DMS153 (cell line): ENCODE results near the gene COPS3.

ENCODE experiments used
- DNase-seq: peaks from one replicate; lab custom pipeline; 2025; lab: John Stamatoyannopoulos, UW

COPS3 gene

DNA sequence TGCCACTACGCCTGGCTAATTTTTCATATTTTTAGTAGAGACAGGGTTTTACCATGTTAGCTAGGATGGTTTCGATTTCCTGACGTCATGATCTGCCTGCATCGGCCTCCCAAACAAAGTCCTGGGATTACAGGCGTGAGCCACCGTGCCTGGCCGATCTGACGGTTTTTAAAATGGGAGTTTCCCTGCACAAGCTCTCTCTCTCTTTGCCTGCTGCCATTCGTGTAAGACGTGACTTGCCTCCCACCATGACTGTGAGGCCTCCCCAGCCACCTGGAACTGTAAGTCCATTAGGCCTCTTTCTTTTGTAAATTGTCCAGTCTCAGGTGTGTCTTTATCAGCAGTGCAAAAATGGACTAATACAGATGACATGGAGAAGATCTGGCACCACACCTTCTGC is 39.4 kb downstream of the COPS3 start:
- DNase-seq, result no peak

DNA sequence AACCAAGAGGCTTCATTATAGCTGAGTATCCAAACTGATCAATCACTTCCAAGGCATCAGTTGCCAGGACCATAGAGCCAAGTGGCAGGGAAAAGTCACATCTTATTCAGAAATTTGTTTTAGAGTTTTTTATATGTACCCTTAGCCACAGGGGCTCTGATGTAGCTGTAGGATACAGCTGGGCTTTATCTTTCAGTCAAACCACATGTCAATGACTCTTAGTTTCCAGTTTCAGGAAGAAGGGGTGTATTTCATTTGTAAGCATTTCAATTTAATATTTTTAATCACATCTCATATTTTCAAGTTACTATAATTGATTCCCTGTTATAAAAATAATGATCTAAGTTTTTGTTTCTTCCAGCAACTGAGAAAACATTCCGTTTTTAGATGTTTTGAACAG is 41.2 kb downstream of the COPS3 start:
- DNase-seq, result no peak

DNA sequence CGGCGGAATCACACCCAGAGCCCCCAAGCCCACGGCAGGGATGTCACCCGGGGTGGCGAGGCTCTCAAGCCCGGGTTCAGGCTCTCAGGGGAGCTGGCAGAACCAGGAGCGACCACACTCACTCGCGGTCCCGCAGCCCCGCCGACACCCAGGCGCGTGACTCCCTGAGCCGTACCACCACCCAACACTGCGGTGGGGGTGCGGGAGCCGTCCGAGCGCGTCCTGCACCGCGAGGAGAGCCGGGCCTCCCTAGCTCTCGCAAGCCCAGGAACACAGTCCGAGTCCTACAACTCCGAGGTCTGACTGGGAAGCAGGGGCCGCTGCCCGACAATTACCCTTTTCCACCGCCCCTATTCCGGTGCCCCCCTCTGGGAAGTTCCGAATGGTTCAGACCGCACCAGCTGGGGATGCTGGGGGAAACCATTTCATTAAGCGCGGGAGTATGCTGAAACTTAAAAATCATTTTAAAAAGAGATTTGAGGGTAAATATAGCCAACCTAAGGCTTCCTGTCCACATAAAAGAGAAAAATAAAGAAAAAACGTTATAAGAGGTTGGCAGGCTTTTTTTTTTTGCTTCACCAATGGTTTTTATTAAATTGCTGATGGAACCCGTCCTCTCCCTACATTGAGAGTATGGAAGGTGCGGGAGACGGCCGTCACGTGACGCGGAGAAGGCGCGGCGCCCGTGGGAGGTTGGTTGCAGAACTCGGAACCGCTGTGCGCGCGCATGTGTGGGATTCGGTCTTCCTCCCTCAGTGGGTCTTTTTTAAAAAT is 43.8 kb downstream of the COPS3 start, which contains the start of gene FLCN:
Gene FLCN (minus strand): TSS at position 143 of the 774 bp plus-strand sequence. CDS start 9,031 bp downstream, outside the sequence.
- peak; percentile 59 for DNase-seq

DNA sequence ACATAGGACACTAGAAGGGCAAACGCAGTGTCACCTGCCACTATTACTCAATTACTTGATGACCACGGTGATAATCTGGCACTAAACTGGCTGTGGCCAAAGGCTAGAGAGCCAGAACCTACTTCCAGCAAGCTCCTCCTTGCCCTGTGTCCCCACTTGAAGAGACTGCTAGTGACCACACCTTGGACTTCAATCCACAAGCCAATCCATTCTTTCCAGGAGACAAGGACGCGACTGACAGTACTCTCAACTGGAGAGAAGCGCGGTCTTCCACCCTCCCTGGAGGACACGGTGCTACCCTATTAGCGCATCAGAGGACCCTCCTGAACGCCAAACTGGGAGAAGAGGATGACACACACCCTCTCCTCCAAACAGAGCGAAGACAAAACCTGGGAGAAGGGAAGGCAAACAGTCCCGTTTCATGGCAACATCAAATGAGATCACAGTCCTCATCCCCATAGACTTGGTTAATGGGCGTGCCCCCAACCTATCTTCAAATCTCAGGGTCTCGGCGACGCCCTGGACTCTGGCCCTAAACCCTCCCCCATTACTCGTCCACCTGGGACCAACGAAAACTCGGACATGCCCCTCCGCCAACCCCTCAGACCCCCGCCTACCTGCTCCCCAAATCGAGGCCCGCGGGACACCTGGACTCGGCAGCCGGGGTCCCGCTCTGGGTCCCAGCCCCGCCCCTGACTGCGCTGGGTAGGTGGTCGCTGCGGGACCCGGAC is 44.6 kb downstream of the COPS3 start:
- no peak for DNase-seq

DNA sequence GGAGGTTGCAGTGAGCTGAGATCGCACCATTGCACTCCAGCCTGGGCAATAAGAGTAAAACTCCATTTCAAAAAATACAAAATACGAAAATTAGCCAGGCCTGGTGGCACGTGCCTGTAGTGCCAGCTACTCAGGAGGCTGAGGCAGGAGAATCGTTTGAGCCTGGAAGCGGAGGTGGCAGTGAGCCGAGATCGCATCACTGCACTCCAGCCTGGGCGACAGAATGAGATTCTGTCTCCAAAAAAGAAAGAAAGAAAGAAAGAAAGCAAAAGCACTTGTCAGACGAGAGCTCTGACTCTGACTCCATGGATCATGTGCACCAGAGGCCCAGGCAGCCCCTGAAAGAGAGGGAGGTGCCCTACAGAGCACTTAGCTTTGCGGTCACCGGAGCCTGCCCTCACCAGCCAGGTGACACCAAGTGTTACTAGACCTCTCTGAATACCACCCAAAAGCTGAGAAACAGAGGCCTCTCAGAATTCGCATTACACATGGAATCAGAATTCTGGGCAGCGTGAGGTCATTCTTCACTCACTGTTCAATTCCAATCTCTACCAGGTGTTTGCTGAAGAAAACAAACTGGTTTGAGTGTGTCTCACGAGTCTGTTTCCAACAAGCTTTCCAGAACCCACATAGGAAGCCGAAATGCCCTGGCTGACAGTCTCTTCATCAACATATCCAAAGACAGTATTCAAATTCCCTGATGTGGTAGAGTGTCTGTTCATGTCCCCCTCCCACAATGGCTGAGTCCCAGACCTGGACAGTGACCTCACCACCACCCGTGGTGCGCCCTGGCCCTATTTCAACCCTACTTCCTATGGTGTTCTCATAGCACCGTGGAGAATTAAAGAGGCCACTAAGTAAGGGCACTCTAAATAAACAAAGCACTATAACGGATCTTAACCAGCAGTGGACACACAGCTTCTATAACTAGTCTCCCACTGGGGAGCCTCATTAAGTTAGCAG is 45.6 kb downstream of the COPS3 start:
- no peak for DNase-seq

DNA sequence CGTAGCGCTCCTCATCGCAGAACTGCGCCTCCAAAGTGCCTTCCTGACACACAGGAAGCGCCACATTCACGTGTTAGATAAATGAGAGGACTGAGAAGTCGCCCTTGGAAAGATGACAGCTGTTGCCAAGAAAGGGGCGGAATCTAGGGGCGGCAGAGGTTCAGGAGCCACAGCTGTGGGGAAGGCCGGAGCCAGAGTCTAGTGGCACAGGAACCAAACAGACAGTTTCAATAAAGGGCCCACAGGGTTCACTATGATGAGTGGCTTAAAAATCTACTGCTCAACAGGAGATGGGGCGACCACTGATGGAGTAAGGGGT is 48.8 kb downstream of the COPS3 start:
- no peak for DNase-seq

DNA sequence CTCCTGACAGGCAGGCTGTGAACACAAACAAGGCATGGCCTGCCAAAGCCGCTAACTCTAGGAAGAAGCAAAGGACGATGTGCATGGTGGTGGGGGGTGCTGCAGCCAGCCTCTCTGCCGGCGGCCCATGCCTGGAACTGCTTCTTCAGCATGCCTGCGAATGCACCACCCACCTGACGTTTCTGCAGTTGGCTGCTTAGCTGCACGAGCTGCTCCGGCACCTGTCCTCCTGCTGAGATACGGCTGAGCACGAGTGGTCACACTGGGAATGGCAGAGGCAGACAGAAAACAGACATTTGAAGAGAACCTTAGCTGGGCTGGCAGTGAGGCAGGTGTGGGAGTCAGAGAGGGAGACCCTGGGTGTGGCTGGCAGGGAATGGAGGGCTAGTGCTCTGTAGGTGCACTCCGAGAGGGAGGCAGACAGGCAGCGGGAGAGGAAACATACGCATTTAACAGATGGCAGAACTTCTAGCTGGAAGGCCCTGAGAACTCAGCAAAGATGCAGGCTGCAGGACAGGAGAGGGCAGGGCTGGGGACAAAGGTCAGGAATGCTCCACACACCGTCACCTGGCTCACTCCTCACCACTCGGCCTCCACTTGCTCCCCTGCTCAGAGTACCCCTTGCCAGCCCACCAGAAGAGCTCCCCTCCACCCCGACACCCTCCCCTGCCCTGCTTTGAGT is 49.3 kb downstream of the COPS3 start:
- no peak for DNase-seq

DNA sequence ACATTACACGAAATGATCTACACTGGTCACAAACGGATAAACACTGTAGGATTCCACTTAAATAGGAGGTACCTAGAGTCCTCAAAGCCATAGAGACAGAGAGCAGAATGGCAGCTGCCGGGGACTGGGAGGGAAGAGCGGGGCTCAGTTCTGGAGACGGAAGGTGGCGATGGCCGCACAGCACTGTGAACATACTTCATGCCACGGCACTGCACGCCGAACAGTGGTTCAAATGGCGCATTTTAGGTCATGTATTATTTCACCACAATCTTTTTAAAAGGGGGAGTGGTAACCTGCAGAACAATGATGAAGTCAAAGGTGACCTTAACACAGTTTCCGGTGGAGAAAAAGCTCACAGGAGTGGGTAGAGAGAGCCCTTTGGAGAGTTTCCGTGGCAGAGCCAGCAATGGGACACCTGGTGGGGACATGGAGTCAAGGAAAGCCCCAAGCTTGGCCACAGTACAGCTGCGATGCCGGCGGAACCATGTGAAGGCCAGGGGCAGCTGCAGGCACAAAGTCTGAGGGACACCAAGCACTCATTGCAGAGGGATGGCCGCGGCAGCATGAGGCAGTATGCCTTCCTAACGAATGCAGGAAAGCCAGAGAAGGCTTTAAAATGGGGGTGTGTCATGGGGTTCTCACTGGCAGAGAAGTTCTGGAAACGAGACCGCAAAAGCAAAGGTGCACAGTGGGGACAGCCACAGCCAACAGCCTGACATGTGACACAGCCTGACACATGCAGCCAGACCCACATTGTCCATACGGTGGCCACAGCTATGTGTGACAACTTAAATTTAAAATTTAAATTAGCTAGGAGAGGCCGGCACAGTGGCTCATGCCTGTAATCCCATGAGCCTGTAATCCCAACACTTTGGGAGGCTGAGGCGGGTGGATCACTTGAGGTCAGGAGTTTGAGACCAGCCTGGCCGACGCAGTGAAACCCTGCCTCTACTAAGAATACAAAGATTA is 51.3 kb downstream of the COPS3 start:
- DNase-seq, result no peak

DNA sequence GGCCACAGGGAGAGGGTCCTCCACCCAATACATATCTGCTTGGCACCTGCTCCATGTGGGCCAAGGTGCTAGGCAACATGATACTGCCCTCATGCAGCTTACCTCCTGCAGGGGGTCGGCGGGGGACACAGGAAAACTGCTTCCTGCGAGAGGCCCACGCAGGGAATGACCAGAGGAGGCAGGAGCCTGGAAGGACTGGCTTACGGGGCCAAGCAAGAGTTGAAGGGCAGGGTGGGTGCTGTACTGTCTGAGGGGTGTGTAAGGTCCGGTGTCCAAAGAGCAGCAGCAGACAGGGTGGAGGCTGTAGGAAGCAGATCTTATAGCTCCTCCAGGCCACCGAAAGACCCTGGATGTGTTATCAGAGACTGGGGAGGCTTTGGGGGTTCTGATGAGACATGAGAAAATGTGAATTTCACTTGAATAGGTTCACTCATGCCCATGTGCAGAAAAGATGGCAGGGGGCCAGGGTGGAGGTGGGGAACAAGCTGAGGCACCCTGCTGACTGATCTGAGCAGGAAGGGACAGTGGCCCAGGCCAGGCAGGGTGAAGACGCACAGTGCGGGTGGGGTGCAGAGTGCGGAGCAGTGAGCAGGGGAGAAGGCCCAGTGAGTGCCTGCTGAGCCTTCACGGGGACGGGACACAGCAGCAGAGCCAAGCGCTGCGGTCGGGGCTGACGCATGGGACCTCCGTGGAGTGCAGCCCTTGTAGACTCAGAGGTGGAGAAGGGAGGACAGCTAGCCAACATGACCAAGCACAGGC is 52.3 kb downstream of the COPS3 start:
- no peak for DNase-seq

DNA sequence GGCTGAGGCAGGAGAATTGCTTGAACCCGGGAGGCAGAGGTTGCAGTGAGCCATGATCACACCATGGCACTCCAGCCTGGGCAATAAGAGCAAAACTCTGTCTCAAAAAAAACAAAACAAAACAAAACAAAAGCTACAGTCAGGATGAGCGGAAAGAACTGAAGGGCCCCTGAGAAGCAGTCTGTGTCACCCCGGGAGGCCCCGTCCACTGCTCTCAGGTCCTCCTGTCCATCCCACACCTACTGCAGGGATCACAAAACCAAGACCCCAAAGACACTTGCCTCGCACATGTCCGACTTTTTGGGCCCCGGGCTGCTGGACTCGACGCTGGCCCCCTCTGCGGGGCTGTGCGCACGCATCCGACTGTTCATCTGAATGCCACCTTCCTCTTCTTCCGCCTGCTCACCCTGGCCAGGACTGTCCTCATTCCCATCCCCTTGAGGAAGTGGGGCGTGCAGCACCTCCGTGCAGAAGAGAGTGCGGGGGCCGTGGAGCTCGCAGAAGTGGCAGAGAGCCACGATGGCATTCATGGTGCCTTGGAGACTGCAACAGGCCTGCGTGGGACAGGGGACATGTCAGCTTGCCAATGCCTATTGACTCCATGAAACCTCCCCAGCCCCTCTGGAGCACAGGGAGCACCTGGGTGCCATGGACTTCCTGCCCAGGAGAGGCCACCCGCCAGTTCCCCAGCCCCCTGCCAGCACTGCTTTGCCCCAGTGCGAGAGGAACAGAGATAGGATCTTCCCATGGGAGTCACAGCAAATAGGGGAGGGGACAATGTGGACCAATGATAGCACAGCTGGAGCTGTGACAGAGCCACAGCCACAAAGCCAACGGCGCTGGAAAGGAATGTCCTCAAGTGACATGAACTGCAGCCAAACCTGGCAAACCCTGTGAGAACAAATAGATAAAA is 53.2 kb downstream of the COPS3 start:
- no peak for DNase-seq

DNA sequence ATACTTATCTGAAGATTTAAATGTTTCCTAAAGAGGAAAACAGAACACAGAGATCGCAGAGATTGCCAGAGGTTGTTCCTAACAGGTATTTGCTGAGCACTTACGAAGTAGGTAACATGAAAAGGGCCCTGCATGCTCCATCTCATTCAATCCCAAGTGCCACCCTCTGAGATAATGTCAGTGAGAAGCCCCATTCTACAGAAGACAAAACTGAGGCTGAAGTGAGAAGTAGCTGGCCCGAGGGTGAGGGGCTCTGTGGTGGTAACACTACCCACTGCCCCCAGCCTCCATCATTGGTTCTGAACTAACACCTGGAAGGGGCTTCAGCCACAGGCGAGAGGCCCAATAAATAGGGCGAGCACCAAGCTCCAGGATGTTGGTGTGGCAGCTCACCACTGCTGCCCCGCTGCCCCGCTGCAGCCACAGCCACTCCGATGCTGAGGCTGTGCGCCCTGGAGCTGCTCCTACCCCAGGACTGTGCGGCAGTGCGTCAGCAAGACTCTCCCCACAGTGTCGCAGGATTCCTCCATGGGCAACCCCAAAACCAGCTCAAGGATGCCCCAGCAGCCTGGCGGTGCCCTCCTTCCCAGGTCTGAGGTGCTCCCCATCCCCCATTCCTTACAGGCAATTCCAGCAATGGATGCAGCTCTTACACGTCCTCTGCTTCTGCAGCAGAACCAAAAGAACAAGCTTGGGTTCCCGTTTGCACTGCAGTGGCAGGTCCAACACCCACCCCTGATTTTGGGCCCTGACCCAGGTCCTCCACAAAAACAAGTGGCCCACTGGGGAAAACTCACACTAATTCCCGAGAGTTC is 54.4 kb downstream of the COPS3 start:
- DNase-seq, result no peak

DNA sequence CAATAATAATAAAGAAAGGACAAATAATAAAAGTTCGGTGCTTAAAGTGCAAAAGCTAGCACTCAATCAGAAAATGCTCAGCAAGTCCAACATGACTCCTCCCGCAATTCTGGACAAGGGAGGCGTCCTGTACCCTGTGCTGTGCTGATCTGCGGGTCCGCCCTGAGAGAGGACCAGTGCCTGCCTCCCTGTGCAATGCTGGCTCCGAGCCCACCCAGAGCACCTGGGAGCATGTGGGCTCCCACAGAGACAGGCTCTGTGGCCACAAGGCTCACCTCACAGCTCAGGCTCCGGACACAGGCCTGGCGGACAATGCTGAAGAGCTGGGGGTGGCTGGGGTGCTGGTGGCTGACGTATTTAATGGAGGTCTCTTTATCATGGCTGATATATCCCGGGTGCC is 55.1 kb downstream of the COPS3 start:
- DNase-seq, result no peak

DNA sequence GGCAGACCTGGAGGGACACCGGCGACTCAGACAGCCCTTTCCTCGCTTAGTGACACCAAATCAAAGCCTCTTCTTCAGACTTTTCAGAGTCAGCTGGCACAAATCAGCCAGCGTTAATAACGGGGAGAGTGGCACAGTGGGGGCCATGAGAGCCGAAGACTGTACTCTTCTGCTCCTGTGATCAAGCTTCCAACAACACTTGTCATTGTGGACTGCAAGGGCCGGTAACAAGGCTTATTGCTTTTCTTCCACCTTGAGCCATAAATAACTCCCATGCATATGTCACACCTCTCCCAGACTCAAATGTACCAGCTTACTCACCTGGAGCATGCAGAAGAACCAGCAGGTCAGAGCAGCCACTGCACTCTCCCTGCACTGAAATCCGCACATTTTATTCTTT is 56.9 kb downstream of the COPS3 start:
- no peak for DNase-seq

DNA sequence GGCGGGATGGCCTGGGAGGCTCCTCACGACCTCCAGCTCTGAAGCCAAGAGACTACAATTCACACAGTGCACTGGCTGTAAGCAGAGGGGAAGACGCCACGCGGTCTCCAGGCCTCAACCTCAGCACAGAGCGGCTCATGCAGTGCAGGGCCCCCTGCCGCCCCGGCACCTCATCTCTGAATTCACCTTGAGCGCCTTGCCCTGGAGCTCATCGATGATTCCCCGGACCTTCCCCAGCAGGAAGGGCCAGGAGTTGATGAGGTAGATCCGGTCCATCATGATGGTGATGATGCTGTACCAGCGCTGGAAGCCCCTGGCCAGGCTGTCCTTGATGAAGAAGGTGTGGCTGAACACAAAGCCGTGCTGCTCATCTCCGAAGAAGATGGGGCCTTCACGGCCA is 57.3 kb downstream of the COPS3 start:
- DNase-seq, result no peak

DNA sequence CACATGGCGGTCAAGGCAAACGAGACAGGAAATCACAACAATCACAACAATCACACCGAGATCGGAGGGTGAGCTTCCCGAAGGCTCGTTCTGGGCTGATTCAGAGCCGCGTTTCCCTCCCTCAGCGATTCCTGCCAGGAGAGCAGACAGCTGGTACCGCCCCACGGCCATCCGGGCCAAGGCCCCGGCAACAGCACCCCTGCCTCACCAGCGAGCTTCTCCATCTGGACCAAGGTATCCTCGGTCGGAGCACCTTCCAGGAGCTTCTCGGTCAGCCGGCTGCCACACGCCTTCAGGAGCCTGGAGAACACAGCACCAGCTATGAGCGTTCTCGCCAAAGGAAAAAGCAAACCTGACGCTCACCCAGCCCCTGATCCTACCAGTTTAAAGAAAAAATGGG is 59.7 kb downstream of the COPS3 start:
- DNase-seq, result no peak

DNA sequence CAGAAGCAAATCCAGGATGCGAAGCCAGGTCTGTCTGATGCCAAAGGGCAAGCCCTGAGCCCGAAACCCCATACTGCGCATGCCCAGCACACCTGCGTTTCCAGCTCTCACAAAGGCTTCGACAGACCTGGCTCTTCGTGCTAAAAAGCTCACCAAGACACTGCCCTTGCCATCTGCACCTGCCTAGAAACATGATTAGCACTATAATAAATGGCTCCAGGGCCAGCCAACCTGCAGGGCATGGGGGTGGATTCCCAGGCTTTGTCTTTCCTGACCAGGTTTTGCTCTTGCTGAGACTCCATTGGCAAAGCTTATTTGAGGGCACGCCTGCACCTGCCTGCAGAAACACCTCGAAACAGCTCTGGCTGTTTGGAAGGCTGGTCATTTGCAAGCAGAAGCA is 60.5 kb downstream of the COPS3 start:
- no peak for DNase-seq

DNA sequence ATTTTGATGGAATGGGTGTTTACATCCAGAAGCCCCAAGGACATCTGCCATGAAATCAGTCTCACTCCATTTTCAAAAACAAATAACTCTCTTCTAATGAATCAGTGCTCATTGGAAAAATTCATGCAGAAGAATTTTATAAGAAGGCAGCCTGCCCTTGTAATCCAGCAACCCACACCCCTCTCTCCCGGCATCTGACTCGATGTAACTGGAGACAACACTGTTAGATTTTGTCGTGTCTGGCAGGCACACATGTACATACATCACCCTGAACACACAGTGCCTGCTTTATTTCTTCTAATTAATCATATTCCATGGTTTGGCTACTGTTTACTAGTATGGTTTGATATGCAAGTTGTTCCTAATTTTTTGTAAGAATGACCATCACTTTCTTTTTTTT is 63.1 kb downstream of the COPS3 start:
- no peak for DNase-seq

DNA sequence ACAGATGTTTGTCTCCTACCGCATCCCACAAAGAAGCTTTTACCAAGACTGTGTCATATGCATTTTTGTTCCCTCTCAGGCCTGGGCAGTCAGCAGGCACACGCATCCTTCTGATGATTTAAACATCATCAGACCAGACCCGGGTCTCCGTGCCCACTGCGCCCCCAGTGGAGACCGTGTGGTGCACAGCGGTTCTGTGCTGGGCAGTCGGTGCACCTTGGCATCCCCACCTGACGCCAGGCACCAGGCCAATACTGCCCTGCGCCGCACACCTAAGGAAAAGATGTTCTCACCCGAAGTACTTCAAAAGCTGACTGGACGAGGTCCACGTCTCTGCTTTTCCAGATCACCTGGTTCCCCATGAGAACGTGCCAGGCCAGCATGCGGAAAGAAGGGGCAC is 64.3 kb downstream of the COPS3 start:
- DNase-seq, result no peak
